Mucosa of rectum (tissue), 2 donors: ENCODE data around the gene SFXN5.
"Not testable (repeated sequence)": the region's sequence is repeated elsewhere in the genome, so short reads cannot be mapped to it uniquely, and the experiment has no call there.

Experiments
- H3K27ac ChIP-seq, 2 donors: one replicate each; pipeline ENCODE4 v1.7.0; 2013; ENCODE audit warnings: inconsistent platforms in 2 of 2, low read depth in 2 of 2, low read length in 2 of 2
- H3K27me3 ChIP-seq, 2 donors: one replicate each; pipeline ENCODE4 v1.7.0; 2013; ENCODE audit warnings: low read length in 2 of 2; ENCODE audit not compliant: control insufficient read depth in 2 of 2, insufficient read depth in 2 of 2
- H3K36me3 ChIP-seq, 2 donors: one replicate each; pipeline ENCODE4 v1.7.0; 2013; ENCODE audit warnings: low read length in 2 of 2; ENCODE audit not compliant: control insufficient read depth in 2 of 2, insufficient read depth in 2 of 2
- H3K4me1 ChIP-seq, 2 donors: one replicate each; pipeline ENCODE4 v1.7.0; 2013; ENCODE audit warnings: low read length in 2 of 2, mild to moderate bottlenecking in 1 of 2; ENCODE audit not compliant: control insufficient read depth in 2 of 2, insufficient read depth in 2 of 2
- H3K4me3 ChIP-seq, 2 donors: one replicate each; pipeline ENCODE4 v1.7.0; 2013; ENCODE audit warnings: low read length in 2 of 2
- H3K9ac ChIP-seq, 2 donors: one replicate each; pipeline ENCODE4 v1.7.0; 2013; ENCODE audit warnings: low read length in 2 of 2, low read depth in 1 of 2, mild to moderate bottlenecking in 1 of 2
- H3K9me3 ChIP-seq, 2 donors: one replicate each; pipeline ENCODE4 v1.7.0; 2013; ENCODE audit warnings: low read length in 2 of 2; ENCODE audit not compliant: control insufficient read depth in 2 of 2
- donor health status: healthy.
- donor health status: Normal muscosa, but diverticular disease.

Gene SFXN5

DNA sequence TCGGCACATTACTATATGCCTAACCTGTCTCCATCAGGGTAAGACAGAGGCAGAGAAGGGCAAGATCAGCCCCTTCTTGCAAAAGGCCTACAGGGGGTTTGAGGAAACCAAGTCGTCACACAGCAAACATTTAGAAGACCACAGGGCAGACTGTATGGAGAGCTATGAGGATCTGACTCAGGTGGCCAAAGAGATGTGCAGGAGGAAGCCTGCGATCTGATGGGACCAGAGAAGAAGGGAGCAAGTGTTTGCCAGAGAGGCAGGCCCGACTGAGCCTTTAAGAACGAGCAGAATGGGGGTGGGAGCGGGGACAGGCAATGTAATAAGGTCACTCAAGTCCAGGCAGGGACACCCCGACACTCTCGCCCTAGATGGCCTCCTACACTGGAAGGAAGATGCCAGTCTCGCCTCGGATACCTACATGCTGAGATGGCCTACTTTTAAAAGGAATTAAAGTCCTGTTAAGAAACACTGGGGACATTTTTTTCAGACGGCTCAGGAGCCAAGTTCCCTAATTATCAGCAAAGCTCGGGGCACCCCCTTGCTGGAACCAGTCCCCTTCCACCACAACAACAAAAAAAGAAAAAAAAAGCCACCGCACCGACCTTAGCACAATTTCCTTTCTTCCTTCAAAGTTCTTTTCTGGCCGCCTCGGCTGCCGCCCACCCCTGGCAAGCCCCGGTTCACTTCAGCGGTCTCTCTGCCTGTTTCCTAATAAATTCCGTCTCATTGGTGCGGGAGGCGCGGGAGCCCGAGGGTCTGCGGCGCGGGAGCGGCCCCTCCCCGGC lies 1.5 kb downstream of the SFXN5 start:
- H3K9me3 ChIP-seq = no peaks in the 10 kb centered on the region
- no peaks in the 10 kb centered on the region for H3K27me3 ChIP-seq
- H3K27ac ChIP-seq = peak overlapping the region; percentile 93 to 96
- no peaks in the 10 kb centered on the region for H3K36me3 ChIP-seq
- H3K9ac ChIP-seq = peak overlapping the region; percentile 81 to 93
- H3K4me3 ChIP-seq = peak overlapping the region; percentile 87 to 99
- peaks cover 12% of the 10 kb centered on the region in 2 donors for H3K4me1 ChIP-seq

DNA sequence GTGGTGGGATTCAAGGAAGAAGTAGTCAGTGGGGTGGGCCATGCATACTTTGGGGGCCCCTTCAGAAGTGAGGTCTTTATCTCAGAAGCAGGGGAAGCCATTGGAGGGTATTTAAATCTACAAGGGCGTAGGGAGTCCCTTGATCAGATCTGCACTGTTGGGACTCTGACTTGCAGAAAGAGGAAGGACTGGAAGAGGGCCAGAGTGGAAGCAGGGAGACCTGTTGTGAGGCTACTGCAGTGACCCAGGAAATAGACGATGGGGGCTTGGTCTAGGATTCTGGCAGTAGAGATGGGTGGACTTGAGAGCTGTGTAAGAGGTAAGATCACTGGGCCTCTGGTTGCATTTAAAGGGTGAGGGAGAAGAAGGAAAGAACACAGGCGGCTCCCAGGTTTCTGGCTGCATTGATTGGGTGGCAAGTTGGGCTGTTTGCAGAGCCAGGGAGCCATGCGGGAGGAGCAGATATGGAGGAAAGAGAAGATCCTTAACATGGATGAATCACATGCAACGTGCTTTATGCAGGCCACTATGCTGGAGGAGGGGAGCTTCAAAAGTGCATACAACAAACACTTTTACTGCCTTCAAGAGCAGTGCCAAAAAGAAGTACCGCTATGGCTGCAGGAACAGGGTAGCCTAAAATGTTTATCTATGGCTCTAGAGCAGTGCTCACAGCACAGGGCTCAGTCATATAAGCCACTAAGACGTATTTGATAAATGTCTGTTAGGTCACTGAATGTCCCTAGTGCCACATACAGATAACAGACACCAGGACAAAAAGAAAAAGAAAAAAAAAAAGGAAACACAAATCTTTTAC lies 2.3 kb downstream of the SFXN5 start:
- no peak overlapping the region for H3K27ac ChIP-seq
- no peak overlapping the region for H3K9ac ChIP-seq
- peaks cover 12% of the 10 kb centered on the region in 2 donors for H3K4me1 ChIP-seq
- H3K4me3 ChIP-seq = peak overlapping the region in 1 of 2 donors; percentile 87
- no peaks in the 10 kb centered on the region for H3K9me3 ChIP-seq
- H3K36me3 ChIP-seq = no peaks in the 10 kb centered on the region
- H3K27me3 ChIP-seq = no peaks in the 10 kb centered on the region

- Histone ChIP-seq H3K9me3 (no peaks in the 10 kb centered on the region), H3K27ac (no peak overlapping the region), H3K9ac (no peak overlapping the region), H3K4me1 (peaks cover 12 to 16% of the 10 kb centered on the region in 2 donors), H3K4me3 (no peak overlapping the region), H3K36me3 (no peaks in the 10 kb centered on the region), H3K27me3 (no peaks in the 10 kb centered on the region)
These were observed 3.4 kb downstream of the SFXN5 start for GRCh38 chr2:73068147-73068546.

DNA sequence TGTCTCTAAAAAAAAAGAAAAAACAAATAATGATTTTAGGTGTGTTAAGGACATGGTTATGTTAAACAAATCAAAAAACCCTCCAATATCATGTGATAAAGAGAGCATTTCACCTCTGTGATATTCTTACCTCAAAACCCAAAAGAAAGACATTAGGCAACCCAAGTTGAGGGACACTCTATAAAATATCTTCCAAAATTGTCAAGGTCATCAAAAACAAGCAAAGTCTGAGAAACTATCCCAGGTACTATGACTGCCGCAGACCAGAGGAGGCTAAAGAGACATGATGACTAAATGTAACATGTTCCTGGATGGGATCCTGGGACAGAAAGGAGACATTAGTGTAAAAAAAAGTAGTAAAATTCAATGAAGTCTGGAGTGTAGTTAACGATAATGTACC lies 4.5 kb downstream of the SFXN5 start:
- no peak overlapping the region for H3K9ac ChIP-seq
- H3K27me3 ChIP-seq = no peaks in the 10 kb centered on the region
- H3K4me1 ChIP-seq = peaks cover 9 to 14% of the 10 kb centered on the region in 2 donors

DNA sequence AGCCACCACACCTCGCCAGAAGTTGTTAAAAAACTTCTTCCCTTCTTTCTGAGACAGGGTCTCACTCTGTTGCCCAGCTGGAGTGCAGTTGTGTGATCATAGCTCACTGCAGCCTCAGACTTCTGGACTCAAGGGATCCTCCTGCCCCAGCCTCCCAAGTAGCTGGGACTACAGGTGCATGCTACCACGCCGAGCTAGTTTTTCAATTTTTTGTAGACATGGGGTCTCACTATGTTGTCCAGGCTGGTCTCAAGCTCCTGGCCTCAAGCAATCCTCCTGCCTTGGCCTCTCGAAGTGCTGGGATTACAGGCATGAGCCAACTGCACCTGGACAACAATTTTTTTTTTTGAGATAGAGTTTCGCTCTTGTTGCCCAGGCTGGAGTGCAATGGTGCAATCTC lies 6.4 kb downstream of the SFXN5 start:
- H3K27ac ChIP-seq, H3K9ac ChIP-seq, H3K9me3 ChIP-seq, H3K27me3 ChIP-seq, H3K36me3 ChIP-seq, H3K4me3 ChIP-seq: not testable (repeated sequence)
- peaks cover 6 to 10% of the 10 kb centered on the region in 2 donors for H3K4me1 ChIP-seq

More for the DNA sequence above, 4.5 kb downstream of the SFXN5 start:
- Histone ChIP-seq H3K4me3 (no peak overlapping the region), H3K36me3 (no peaks in the 10 kb centered on the region), H3K27ac (no peak overlapping the region), H3K9me3 (no peaks in the 10 kb centered on the region)

GRCh38 chr2:73063909-73064875 lies 7.3 kb downstream of the SFXN5 start:
- peak overlapping the region in 1 of 2 donors; percentile 52 for H3K27ac ChIP-seq

DNA sequence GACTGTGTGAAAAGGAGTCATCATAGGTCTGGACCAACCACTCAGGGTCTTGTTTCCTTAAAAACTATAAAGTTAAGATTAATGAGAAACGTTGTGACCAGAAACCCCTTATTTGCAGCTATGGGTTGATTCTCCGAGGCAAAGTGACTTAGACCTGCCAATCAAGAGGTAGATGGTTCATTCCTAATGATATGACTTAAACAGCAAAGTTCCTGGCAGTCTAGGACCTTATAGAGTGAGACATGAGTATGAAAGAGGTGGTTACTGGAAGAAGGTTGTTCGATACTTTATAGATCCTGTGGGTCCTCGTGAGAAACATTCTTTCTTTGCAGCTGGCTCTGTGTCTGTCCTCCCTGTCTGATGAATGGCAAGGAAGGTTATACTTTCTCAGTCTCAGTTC lies 8.0 kb downstream of the SFXN5 start:
- H3K36me3 ChIP-seq = no peaks in the 10 kb centered on the region
- H3K9me3 ChIP-seq = no peaks in the 10 kb centered on the region
- H3K9ac ChIP-seq = no peak overlapping the region
- no peak overlapping the region for H3K4me3 ChIP-seq
- H3K27ac ChIP-seq = no peak overlapping the region
- H3K27me3 ChIP-seq = no peaks in the 10 kb centered on the region
- peaks cover 0 to 4% of the 10 kb centered on the region in 2 donors for H3K4me1 ChIP-seq

More at GRCh38 chr2:73063909-73064875, 7.3 kb downstream of the SFXN5 start:
- Histone ChIP-seq H3K27me3 (no peaks in the 10 kb centered on the region), H3K4me3 (no peak overlapping the region), H3K9me3 (no peaks in the 10 kb centered on the region), H3K9ac (no peak overlapping the region), H3K36me3 (no peaks in the 10 kb centered on the region), H3K4me1 (peaks cover 0 to 4% of the 10 kb centered on the region in 2 donors)

- no peaks in the 10 kb centered on the region for H3K27me3 ChIP-seq
- no peak overlapping the region for H3K9ac ChIP-seq
- peaks cover 0 to 6% of the 10 kb centered on the region in 2 donors for H3K36me3 ChIP-seq
- no peak overlapping the region for H3K4me3 ChIP-seq
- H3K4me1 ChIP-seq = peaks cover 0 to 4% of the 10 kb centered on the region in 2 donors
- no peak overlapping the region for H3K27ac ChIP-seq
- peaks cover 0 to 2% of the 10 kb centered on the region in 2 donors for H3K9me3 ChIP-seq
These were observed 12.4 kb downstream of the SFXN5 start for GRCh38 chr2:73059106-73059505.

DNA sequence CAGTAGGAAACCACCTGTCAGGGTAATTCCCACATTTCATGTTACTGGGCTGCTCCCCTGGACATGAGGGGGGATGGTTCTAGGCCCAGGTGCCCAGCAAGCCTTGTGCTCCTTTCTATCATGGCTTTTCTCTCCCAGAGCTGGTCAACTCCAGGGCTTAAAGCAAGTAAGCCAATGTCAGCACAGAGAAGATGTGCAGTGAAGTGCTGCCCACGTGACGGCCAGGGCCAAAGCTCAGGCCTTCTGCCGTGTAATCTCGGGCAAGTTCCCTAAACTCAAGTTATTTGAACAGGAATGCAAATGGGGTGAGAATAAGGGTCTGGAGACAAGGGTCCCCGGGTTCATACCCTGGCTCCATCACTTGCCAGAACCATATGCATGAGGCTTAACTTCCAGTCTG lies 16.5 kb downstream of the SFXN5 start:
- Histone ChIP-seq H3K9ac (no peak overlapping the region), H3K27me3 (no peaks in the 10 kb centered on the region), H3K27ac (no peak overlapping the region), H3K4me1 (no peaks in the 10 kb centered on the region), H3K9me3 (peaks cover 0 to 2% of the 10 kb centered on the region in 2 donors), H3K4me3 (no peak overlapping the region), H3K36me3 (peaks cover 0 to 6% of the 10 kb centered on the region in 2 donors)
